SW 1271 (cell line): ENCODE data around the gene TMEM213.

Experiments used
- DNase-seq, 2 experiments: peaks; one replicate each; lab custom pipeline; 2025; lab: John Stamatoyannopoulos, UW

The TMEM213 gene

DNA sequence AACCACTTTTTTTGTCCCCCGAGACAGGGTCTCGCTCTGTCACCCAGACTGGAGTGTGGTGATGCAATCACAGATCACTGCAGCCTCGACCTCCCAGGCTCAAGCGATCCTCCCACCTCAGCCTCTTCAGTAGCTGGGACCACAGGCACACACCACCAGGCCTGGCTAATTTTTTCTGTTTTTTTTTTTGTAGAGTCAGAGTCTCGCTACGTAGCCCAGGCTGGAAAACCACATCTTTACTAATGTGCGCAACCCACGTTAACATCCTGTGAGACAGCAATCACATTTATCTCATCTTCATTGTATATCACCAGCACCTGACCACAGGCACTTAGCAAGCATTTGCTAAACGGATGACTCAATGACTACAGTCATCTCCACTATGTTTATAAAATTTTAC, 78.0 kb downstream of the TMEM213 start:
- DNase-seq = no peak

DNA sequence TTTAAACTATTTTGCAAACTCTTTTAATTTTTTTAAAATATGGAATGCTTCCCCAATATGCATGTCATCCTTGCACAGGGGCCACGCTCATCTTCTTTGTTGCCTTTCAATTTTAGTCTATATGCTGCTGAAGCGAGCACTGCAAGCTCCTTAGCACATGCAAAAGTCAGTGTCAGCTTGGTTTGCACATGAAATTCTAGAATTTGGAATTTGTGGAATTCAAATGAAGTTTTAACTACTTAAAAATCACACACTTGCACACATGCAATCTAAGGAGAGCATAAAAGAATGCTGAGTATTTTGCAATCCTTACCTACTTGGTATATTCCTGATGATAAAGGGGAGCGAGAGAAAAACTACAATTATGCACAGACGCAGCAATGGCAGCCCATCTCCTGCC, 78.5 kb downstream of the TMEM213 start:
- no peak for DNase-seq

DNA sequence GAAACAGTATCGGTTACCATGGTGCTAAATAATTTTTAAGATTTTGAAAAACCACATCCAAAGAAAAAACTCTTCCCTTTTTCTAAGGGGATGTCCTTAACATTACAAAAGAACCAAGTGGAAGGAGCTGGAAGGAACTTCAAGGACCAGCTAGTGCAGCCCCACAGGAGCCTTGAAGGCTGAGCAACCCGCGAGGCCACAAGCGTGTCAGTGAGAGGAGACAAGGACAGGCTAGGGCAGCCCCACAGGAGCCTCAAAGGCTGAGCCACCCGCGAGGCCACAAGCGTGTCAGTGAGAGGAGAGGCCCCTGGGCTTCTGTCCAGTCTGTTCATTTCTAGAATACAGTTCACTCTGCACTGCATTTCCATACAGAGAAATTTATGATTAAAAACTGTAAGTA, 80.3 kb downstream of the TMEM213 start:
- DNase-seq = no peak

DNA sequence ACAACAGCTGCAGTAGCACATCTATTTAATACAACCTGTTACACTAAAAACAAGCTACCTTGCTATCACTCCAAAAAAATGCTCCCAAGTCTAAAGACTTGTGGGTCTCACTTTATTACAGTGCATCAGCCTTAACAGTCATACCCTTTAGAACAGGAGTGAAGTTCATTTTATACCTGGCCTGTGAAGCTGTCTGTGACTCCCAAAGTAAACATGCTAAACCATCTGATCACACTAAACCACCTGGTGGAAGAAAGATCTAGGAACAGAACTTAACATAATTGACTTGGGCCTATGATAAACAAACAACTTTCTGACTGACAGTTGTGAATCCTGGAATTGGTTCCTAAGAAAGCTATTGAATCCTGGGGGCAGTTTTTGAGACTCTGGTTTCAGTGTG, 81.1 kb downstream of the TMEM213 start:
- no peak for DNase-seq

DNA sequence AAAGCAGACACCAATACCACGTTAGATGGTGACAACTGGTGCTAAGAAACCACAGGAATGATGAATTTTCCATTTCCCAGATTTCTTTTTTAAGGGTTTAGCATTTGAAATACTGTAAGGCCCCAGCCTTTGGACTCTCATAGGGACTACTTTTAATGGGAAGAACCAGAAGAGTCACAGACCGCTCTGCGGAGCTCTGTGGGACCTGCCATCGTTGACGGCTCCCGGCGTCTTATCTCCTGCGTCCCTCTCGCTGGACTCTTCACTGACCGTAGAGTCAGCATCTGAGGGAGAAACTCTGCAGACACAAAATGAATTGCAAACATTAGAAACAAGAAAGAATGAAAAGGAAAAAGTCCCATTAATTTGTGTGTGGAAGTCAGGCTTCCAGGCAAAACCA, 81.6 kb downstream of the TMEM213 start:
- no peak for DNase-seq

DNA sequence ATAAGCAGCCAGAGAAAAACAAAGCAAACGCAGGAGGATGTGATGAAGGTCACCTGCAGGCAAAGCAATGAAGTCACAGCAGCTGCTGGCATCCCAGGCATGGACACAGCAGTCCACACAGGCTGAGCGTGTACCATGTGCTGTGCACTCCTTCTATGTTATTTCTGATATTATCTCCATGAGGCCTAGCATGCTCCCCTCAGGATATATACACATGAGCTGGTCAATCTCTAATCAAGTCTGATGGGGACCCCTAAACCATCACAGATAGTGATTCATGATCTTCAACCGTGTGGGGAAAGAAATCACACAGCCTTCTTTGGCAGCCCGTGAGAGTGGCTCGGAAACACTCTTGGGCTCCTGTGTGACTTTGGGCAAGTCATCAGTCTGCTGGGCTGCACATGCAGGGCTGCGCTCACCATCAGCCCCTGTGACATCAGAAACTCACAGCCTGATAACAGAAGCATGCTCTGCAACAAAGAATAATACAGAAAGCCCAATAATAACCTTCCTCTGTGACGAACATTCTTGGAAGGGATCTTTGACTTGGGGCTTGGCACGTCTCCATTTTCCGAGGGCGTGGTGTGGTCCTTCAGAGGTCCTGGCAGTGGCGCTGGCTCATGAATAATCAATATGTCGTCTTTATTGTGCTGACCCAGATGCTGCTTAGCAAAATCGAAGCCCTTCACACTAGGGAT, 83.2 kb downstream of the TMEM213 start:
- no peak for DNase-seq

DNA sequence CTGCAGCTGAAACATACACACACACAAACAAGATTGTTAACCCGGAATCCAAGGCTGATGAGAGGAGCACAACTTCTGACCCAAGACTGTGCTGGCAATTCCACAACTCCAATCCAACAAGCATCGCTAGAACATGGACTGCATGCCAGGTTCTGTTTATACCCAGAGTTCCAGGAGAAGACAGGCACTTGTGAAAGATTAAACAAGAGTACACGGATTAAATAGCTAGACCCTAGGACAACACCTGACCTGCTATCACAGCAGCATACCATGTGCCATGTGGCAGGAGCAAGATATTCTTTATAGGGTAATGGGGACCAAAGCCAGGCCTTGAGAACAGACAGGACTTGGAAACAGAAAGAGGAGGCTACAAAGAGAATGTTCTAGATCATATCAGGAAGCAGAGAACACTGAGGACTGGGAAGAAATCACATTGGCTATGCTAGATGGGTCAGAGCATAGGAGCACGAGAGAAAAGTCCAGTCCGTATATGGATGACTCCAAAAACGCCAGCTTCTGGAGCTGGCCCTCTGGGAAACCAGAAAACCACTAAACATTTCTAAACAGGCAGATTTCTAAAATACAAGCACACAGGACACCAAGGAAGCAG, 83.9 kb downstream of the TMEM213 start:
- no peak for DNase-seq

DNA sequence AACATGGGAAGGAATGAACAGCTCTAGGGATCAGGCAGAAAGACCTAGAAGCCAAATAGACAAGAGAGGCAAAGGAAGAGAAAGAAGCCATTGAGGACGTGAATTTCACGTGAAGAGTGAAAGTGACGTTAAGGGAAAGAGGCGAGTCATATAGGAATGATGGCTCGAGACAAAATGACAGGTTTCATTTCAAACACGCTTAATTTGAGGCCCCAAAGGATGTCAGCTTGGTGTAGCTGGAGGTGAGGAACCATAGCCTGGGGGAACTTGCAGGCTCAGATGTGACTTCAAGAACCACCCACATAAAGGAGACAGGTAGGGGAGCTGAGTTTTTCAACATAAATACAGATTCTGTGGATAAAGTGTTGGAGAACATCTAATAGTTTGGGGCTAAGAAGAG, 84.5 kb downstream of the TMEM213 start:
- DNase-seq = no peak

DNA sequence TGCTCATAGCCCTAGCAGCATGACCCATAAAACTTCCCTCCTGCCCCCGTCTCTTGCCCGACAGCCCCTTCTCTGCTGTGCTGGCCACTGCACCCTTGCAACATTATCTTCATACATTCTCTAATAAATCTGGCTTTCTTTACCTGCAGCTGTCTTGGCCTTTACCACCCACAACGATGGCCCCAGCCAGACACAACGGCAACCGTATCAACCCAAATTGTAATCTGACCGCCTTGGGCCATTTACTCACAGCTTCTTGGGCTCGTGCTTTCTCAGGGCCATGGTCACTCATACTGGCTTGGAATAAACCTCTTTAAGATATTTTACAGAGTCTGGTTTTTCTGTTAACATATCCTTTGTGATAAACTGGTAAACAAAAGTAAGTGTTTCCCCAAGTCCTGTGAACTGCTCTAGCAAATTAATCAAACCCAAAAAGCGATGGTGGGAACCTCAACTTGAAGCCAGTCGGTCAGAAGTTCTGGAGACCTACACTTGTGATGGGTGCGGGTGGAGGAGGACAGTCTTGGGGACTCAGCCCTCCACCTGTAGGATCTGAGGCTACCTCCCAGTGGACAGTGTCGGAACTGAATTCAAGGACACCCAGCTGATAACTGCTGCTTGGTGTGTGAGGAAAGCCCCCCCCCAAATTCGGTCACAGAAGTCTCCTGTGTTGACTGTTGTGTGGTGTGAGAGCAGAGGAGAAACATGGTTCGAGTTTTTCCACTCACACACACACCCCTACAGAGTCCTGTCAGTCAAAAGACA, 87.8 kb downstream of the TMEM213 start:
- no peak for DNase-seq

DNA sequence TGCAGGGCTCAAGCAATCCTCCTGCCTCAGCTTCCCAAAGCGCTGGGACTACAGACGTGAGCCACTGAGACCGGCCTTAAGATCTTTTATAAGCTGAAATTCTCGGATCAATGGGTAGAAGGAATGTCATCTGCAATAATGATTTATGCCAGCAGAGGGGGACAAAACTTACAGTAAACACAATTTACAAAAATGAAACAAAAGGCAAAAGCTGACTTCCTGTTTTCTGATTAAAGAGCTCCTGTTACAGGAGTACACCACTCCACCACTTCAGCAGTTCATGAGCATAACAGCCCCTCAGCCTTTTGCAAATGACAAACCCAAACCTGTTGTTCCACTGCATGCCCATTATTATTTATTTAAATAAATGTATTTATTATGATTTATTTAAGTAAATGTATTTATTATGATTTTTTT, 88.7 kb downstream of the TMEM213 start:
- DNase-seq = peak in 1 of 2 experiments; percentile 71

DNA sequence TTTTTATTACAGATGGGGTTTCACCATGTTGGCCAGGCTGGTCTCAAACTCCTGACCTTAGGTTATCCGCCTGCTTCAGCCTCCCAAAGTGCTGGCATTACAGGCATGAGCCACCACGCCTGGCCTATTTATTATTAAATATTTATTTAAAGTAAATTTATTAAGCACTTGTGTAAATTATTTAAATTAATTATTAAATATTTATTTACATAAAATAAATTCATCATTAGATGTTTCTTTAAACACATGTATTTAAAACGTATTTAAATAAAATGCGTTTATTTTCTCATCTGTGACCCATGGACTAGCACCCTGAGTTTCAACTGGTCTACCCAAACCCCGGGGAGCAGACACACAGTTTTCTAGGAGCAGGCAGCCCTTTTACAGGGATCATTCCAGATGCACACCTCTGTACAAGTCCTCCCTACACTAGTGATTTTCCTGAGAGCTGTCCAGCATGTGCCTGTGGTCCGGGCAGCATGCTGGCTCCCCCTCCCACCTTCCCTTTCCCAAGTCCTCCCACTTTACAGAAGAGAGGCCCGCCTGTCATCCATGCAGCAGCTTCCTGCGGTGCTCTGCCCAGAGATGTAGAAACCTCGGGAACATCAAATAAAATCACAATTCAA, 89.4 kb downstream of the TMEM213 start:
- DNase-seq = no peak
